Endothelial cell (in vitro differentiated cells): Measurements from ENCODE around the gene MAS1. TPM values are rescaled to one million over a fixed set of nuclear protein-coding genes. Genes with fewer than 3 reads are reported as not detected.
A peak's percentile ranks its signal among the peaks of the same experiment; 100 is the strongest.
"Not testable (repeated sequence)": the region's sequence is repeated elsewhere in the genome, so short reads cannot be mapped to it uniquely, and the experiment has no call there.

Experiments
- DNase-seq: peaks from one replicate; pipeline ENCODE4 v3.0.0; 2021; ENCODE audit warnings: low spot score
- H3K27ac Mint-ChIP-seq: one replicate; pipeline ENCODE4 v1.8.0; 2021; ENCODE audit warnings: mixed read lengths, inconsistent platforms; ENCODE audit not compliant: unreplicated experiment
- H3K27me3 Mint-ChIP-seq: one replicate; pipeline ENCODE4 v1.8.0; 2021; ENCODE audit warnings: mild to moderate bottlenecking, moderate library complexity, mixed read lengths, inconsistent platforms; ENCODE audit not compliant: unreplicated experiment
- H3K36me3 Mint-ChIP-seq: one replicate; pipeline ENCODE4 v1.8.0; 2021; ENCODE audit warnings: mild to moderate bottlenecking, low read depth, mixed read lengths, inconsistent platforms; ENCODE audit not compliant: unreplicated experiment
- H3K4me1 Mint-ChIP-seq: one replicate; pipeline ENCODE4 v1.8.0; 2021; ENCODE audit warnings: mild to moderate bottlenecking, mixed read lengths, inconsistent platforms; ENCODE audit not compliant: unreplicated experiment
- H3K4me3 Mint-ChIP-seq: one replicate; pipeline ENCODE4 v1.8.0; 2021; ENCODE audit warnings: mild to moderate bottlenecking, mixed read lengths, inconsistent platforms; ENCODE audit not compliant: unreplicated experiment
- H3K9me3 Mint-ChIP-seq: one replicate; pipeline ENCODE4 v1.8.0; 2021; ENCODE audit warnings: mixed read lengths, inconsistent platforms; ENCODE audit not compliant: unreplicated experiment
- CTCF ChIP-seq: fragments of 200-600 bp; sonication (generic); IDR thresholded peaks from one replicate; pipeline ENCODE4 v1.5.0; 2021; ENCODE audit warnings: antibody characterized with exemption; ENCODE audit not compliant: unreplicated experiment
- long read RNA-seq: library from polyadenylated mRNA; unstranded; transcript quantifications from one replicate; pipeline ENCODE4 v2.0.0, GENCODE V29; 2020; ENCODE audit not compliant: unreplicated experiment
- total RNA-seq: library from RNA; stranded (reverse); fragmentation: NEBNext Ultra II Directional; extraction: Animal tissue kit (Norgen Biotek cat#: 25700); gene quantifications from one replicate; pipeline ENCODE4 v1.2.1, GENCODE V29; 2021; ENCODE audit not compliant: unreplicated experiment

MAS1 gene
- not detected for total RNA-seq
- long read RNA-seq, result 0 reads

GRCh38 chr6:159890792-159891191 is at the start of gene MAS1:
Gene MAS1 (plus strand): TSS chr6:159890988. CDS start chr6:159906956, 15,968 bp downstream.
- Mint-ChIP-seq H3K36me3 (no peaks in the 10 kb centered on the region), H3K9me3 (no peaks in the 10 kb centered on the region), H3K27ac (no peak within 1 kb of the TSS), H3K4me3 (no peak within 1 kb of the TSS), H3K27me3 (no peaks in the 10 kb centered on the region), H3K4me1 (no peaks in the 10 kb centered on the region)
- no peak for TF ChIP-seq CTCF
- no peak for DNase-seq

- Mint-ChIP-seq H3K27ac (no peak overlapping the region), H3K27me3 (peaks cover 4% of the 10 kb centered on the region), H3K36me3 (no peaks in the 10 kb centered on the region), H3K4me1 (no peaks in the 10 kb centered on the region), H3K9me3 (no peaks in the 10 kb centered on the region), H3K4me3 (no peak overlapping the region)
- TF ChIP-seq CTCF, result peak; percentile 56
- no peak for DNase-seq
Measured at GRCh38 chr6:159842035-159842434, 48.8 kb upstream of the MAS1 start.

- Mint-ChIP-seq H3K36me3 (no peaks in the 10 kb centered on the region), H3K27ac (no peak overlapping the region), H3K27me3 (peaks cover 2% of the 10 kb centered on the region), H3K4me1 (no peaks in the 10 kb centered on the region), H3K9me3 (no peaks in the 10 kb centered on the region), H3K4me3 (no peak overlapping the region)
- no peak for TF ChIP-seq CTCF
- no peak for DNase-seq
Measured at GRCh38 chr6:159844737-159845645, 45.8 kb upstream of the MAS1 start.

- H3K9me3 Mint-ChIP-seq, H3K4me3 Mint-ChIP-seq, H3K36me3 Mint-ChIP-seq, H3K4me1 Mint-ChIP-seq, H3K27ac Mint-ChIP-seq, H3K27me3 Mint-ChIP-seq, DNase-seq: not testable (repeated sequence)
Measured at GRCh38 chr6:159848552-159848951, 42.2 kb upstream of the MAS1 start.

- H3K27me3 Mint-ChIP-seq, DNase-seq, H3K36me3 Mint-ChIP-seq, H3K4me3 Mint-ChIP-seq, H3K9me3 Mint-ChIP-seq, H3K4me1 Mint-ChIP-seq, H3K27ac Mint-ChIP-seq: not testable (repeated sequence)
Measured at GRCh38 chr6:159849851-159850250, 40.9 kb upstream of the MAS1 start.

DNA sequence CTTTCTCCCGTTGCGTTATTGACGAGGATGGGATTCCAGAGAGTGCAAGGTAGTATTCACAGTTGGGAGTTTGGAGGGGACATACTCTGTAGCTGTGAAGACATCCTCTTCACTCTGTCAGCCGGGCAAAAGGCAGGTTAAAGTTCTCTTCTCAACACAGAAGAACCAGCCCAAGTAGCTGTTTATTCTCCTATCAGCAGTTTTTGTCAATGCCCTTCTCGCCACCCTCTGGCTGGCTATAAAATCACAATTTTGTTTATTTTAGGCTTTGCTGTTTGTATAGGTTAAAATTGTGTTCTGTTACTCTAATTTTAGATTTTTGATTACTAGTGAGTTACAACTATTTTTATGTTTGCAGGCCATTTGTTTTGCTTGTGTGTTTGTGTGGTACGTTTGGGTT is 37.9 kb upstream of the MAS1 start:
- H3K4me1 Mint-ChIP-seq, result no peaks in the 10 kb centered on the region
- no peak overlapping the region for H3K4me3 Mint-ChIP-seq
- H3K9me3 Mint-ChIP-seq, result no peaks in the 10 kb centered on the region
- H3K27me3 Mint-ChIP-seq, result no peaks in the 10 kb centered on the region
- no peak for TF ChIP-seq CTCF
- DNase-seq, result no peak
- no peaks in the 10 kb centered on the region for H3K36me3 Mint-ChIP-seq
- H3K27ac Mint-ChIP-seq, result no peak overlapping the region
